Mesothelial cell of epicardium (in vitro differentiated cells): ENCODE results near the gene NLRP14. TPM values are rescaled to one million over a fixed set of nuclear protein-coding genes. Genes with fewer than 3 reads are reported as not detected.

Experiments used
- DNase-seq, 2 experiments: peaks; one replicate each; pipeline ENCODE4 v3.0.0; 2021; ENCODE audit warnings: low spot score in 2 of 2; ENCODE audit not compliant: unreplicated experiment in 2 of 2
- H3K27ac Mint-ChIP-seq: 2 replicates; pipeline ENCODE4 v1.8.0; 2021; ENCODE audit warnings: mixed read lengths
- H3K27me3 Mint-ChIP-seq: 2 replicates; pipeline ENCODE4 v1.8.0; 2021; ENCODE audit warnings: low read depth, mixed read lengths
- H3K36me3 Mint-ChIP-seq: 2 replicates; pipeline ENCODE4 v1.8.0; 2021; ENCODE audit warnings: mixed read lengths
- H3K4me1 Mint-ChIP-seq: 2 replicates; pipeline ENCODE4 v1.8.0; 2021; ENCODE audit warnings: mixed read lengths
- H3K4me3 Mint-ChIP-seq: 2 replicates; pipeline ENCODE4 v1.8.0; 2021; ENCODE audit warnings: mild to moderate bottlenecking, moderate library complexity, mixed read lengths
- H3K9me3 Mint-ChIP-seq: 2 replicates; pipeline ENCODE4 v1.8.0; 2021; ENCODE audit warnings: mixed read lengths
- total RNA-seq: library from RNA; stranded (reverse); gene quantifications from 3 replicates; pipeline ENCODE4 v1.2.1, GENCODE V29; 2021
- TF ChIP-seq, protein P1 (sequence below): fragments of 200-600 bp; sonication (generic); IDR thresholded peaks from one replicate; pipeline ENCODE4 v1.5.0; 2021; ENCODE audit warnings: antibody characterized with exemption; ENCODE audit not compliant: unreplicated experiment

The NLRP14 gene
- total RNA-seq, 1 donor from 2014 or later: 0.51 TPM

DNA sequence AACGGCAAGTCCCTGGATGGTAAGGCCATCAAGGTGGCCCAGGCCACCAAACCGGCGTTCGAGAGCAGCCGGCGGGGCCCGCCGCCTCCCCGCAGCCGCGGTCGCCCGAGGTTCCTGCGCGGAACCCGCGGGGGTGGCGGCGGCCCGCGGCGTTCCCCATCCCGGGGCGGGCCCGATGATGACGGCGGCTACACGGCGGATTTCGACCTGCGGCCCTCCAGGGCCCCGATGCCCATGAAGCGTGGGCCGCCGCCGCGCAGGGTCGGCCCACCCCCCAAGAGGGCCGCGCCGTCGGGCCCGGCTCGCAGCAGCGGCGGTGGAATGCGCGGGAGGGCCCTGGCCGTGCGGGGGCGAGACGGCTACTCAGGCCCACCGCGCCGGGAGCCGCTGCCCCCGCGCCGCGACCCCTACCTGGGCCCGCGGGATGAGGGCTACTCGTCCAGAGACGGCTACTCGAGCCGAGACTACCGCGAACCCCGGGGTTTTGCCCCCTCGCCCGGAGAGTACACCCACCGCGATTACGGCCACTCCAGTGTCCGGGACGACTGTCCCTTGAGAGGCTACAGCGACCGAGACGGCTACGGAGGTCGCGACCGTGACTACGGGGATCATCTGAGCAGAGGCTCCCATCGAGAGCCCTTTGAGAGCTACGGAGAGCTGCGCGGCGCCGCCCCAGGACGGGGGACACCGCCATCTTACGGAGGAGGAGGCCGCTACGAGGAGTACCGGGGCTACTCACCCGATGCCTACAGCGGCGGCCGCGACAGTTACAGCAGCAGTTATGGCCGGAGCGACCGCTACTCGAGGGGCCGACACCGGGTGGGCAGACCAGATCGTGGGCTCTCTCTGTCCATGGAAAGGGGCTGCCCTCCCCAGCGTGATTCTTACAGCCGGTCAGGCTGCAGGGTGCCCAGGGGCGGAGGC is 69.3 kb downstream of the NLRP14 start:
- TF ChIP-seq, protein P1, sequence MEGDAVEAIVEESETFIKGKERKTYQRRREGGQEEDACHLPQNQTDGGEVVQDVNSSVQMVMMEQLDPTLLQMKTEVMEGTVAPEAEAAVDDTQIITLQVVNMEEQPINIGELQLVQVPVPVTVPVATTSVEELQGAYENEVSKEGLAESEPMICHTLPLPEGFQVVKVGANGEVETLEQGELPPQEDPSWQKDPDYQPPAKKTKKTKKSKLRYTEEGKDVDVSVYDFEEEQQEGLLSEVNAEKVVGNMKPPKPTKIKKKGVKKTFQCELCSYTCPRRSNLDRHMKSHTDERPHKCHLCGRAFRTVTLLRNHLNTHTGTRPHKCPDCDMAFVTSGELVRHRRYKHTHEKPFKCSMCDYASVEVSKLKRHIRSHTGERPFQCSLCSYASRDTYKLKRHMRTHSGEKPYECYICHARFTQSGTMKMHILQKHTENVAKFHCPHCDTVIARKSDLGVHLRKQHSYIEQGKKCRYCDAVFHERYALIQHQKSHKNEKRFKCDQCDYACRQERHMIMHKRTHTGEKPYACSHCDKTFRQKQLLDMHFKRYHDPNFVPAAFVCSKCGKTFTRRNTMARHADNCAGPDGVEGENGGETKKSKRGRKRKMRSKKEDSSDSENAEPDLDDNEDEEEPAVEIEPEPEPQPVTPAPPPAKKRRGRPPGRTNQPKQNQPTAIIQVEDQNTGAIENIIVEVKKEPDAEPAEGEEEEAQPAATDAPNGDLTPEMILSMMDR: no peak
- H3K36me3 Mint-ChIP-seq: no peaks in the 10 kb centered on the region
- no peak overlapping the region for H3K4me3 Mint-ChIP-seq
- peak in 1 of 2 experiments; percentile 23 for DNase-seq
- peaks cover 14% of the 10 kb centered on the region for H3K27me3 Mint-ChIP-seq
- no peaks in the 10 kb centered on the region for H3K4me1 Mint-ChIP-seq
- H3K9me3 Mint-ChIP-seq: no peaks in the 10 kb centered on the region
- H3K27ac Mint-ChIP-seq: no peak overlapping the region

DNA sequence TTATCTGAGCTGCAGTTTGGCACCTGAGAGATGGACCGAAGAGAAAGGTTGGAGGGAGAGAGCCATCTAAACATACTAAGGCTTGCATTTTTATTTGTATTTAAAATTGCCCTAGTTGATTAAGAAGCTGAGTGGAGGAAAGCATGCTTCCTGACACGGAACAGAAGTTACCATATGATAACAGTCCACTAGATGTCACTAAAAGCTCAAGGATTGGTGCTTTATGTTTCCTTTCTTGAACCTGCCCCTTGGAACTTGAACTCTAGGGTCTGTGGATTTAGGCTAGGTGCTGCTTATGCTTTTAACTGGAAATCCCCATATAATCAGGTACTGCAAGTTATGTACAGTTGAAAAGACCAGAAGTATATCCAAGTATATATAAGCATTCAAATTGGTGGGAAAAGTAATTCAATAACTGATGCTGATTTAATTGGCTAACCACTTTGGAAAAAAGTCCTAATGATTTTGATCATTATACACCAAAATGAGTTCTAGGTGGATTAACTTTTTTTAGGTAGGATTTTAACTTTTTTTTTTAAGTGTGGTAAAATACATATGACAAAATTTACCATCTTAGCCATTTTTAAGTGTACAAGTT is 78.1 kb downstream of the NLRP14 start:
- H3K4me3 Mint-ChIP-seq: no peak overlapping the region
- TF ChIP-seq, protein P1: peak; percentile 49

DNA sequence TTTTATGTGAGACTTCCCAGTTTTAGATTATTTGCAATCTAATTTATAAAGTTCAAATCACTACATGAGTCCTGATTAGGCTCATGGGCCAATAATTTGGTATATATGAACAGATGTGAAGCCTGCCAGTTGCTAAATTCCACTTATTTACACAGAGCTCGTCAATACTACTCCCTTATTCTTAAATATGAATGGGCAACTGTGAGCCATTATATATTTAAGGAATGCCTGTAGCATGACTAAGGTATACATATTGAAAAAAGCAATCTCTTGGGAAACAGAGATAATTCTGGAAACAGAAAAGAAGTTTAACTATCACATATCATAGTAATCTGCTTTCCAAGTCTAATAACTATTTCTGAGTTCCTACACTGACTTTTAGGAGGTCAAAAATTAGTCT is 95.5 kb downstream of the NLRP14 start:
- TF ChIP-seq, protein P1: no peak
- no peaks in the 10 kb centered on the region for H3K36me3 Mint-ChIP-seq
- no peak overlapping the region for H3K27ac Mint-ChIP-seq
- no peak for DNase-seq
- no peaks in the 10 kb centered on the region for H3K4me1 Mint-ChIP-seq
- H3K9me3 Mint-ChIP-seq: no peaks in the 10 kb centered on the region
- H3K27me3 Mint-ChIP-seq: peaks cover 19% of the 10 kb centered on the region
- H3K4me3 Mint-ChIP-seq: no peak overlapping the region

More for the DNA sequence above, 78.1 kb downstream of the NLRP14 start:
- no peak for DNase-seq
- H3K36me3 Mint-ChIP-seq: no peaks in the 10 kb centered on the region
- peaks cover 6% of the 10 kb centered on the region for H3K27me3 Mint-ChIP-seq
- H3K27ac Mint-ChIP-seq: no peak overlapping the region
- peaks cover 3% of the 10 kb centered on the region for H3K4me1 Mint-ChIP-seq
- no peaks in the 10 kb centered on the region for H3K9me3 Mint-ChIP-seq

DNA sequence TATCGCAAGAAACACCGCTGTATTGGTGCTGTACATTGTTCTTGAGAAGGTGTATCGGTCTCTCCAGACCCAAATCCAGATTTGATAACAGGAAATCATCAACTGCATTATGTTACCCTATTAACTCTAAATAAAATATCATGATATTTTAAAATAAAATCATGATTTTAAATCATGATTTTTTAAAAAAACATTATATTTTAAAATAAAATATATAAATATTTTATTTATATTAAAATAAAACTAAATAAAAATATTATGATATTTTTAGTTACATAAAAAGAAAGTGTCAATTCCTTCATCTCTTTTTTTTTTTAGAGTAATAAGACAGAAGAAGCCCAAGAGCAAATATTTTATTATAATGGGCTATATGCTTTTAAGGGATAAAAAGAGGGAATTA is 96.1 kb downstream of the NLRP14 start:
- H3K4me1 Mint-ChIP-seq: no peaks in the 10 kb centered on the region
- H3K36me3 Mint-ChIP-seq: no peaks in the 10 kb centered on the region
- no peak overlapping the region for H3K27ac Mint-ChIP-seq
- DNase-seq: no peak
- H3K27me3 Mint-ChIP-seq: peaks cover 22% of the 10 kb centered on the region
- no peak overlapping the region for H3K4me3 Mint-ChIP-seq
- no peaks in the 10 kb centered on the region for H3K9me3 Mint-ChIP-seq
- TF ChIP-seq, protein P1: no peak

Other genes with a start within 250 kb of the NLRP14 start
- gene OR2AG2, start 248.5 kb upstream of the NLRP14 start, total RNA-seq: 0.11 to 0.29 TPM (median 0.27 TPM) in 3 replicates
- not detected in 3 replicates for gene OR2AG1, start 237.5 kb upstream of the NLRP14 start, total RNA-seq
- 0.34 to 0.60 TPM (median 0.38 TPM) in 3 replicates for gene OR6A2, start 220.8 kb upstream of the NLRP14 start, total RNA-seq
- gene OR10A5, start 174.8 kb upstream of the NLRP14 start, total RNA-seq: not detected in 3 replicates
- not detected in 3 replicates for gene OR10A2, start 157.4 kb upstream of the NLRP14 start, total RNA-seq
- not detected in 3 replicates for gene OR10A4, start 143.9 kb upstream of the NLRP14 start, total RNA-seq
- gene OR2D2, start 128.0 kb upstream of the NLRP14 start, total RNA-seq: 0.40 to 0.85 TPM (median 0.41 TPM) in 3 replicates
- gene OR2D3, start 99.5 kb upstream of the NLRP14 start, total RNA-seq: not detected in 3 replicates
- gene ZNF215, start 94.1 kb upstream of the NLRP14 start, total RNA-seq: 2.8 to 3.9 TPM (median 3.0 TPM) in 3 replicates
- gene ZNF214, start 133 bp upstream of the NLRP14 start, total RNA-seq: 6.2 to 7.4 TPM (median 6.5 TPM) in 3 replicates
- gene RBMXL2, start 68.5 kb downstream of the NLRP14 start, total RNA-seq: 0.16 to 0.22 TPM (median 0.16 TPM) in 3 replicates
- gene SYT9, start 231.4 kb downstream of the NLRP14 start, total RNA-seq: 3.4 to 3.8 TPM (median 3.7 TPM) in 3 replicates